Trophoblast cell (in vitro differentiated cells and primary cell): ENCODE measurements around the gene GSTA5.
A peak's percentile ranks its signal among the peaks of the same experiment; 100 is the strongest.
"Not testable (repeated sequence)": the region's sequence is repeated elsewhere in the genome, so short reads cannot be mapped to it uniquely, and the experiment has no call there.

ENCODE experiments used
- DNase-seq, 2 donors: peaks; one replicate each; pipeline ENCODE4 v3.0.0-alpha.2; 2016
- H2AFZ ChIP-seq: 2 replicates; pipeline ENCODE4 v1.6.1; 2013; ENCODE audit warnings: low read length, moderate library complexity, mild to moderate bottlenecking; ENCODE audit not compliant: insufficient read depth, poor library complexity
- H2AK5ac ChIP-seq: 2 replicates; pipeline ENCODE4 v1.6.1; 2013; ENCODE audit warnings: mild to moderate bottlenecking, low read length
- H2BK120ac ChIP-seq: 2 replicates; pipeline ENCODE4 v1.6.1; 2013; ENCODE audit warnings: low read length, mild to moderate bottlenecking, moderate library complexity; ENCODE audit not compliant: insufficient read depth, poor library complexity
- H2BK12ac ChIP-seq: 2 replicates; pipeline ENCODE4 v1.6.1; 2013; ENCODE audit warnings: mild to moderate bottlenecking, low read length, moderate library complexity
- H2BK5ac ChIP-seq: 2 replicates; pipeline ENCODE4 v1.6.1; 2013; ENCODE audit warnings: low read length, low read depth, moderate library complexity, mild to moderate bottlenecking; ENCODE audit not compliant: poor library complexity
- H3K14ac ChIP-seq: 2 replicates; pipeline ENCODE4 v1.6.1; 2013; ENCODE audit warnings: mild to moderate bottlenecking, low read length
- H3K18ac ChIP-seq: 2 replicates; pipeline ENCODE4 v1.6.1; 2013; ENCODE audit warnings: mild to moderate bottlenecking, low read length
- H3K23ac ChIP-seq: 2 replicates; pipeline ENCODE4 v1.6.1; 2013; ENCODE audit warnings: low read length
- H3K27ac ChIP-seq: 2 replicates; pipeline ENCODE4 v1.5.1; 2013; ENCODE audit warnings: low read depth, mild to moderate bottlenecking, inconsistent platforms, low read length, moderate library complexity
- H3K27me3 ChIP-seq: 2 replicates; pipeline ENCODE4 v1.6.1; 2013; ENCODE audit warnings: inconsistent platforms, mild to moderate bottlenecking, low read length, moderate library complexity; ENCODE audit not compliant: insufficient read depth
- H3K36me3 ChIP-seq, 2 experiments: 1 replicate in 1 of 2; 2 replicates in 1 of 2; pipeline ENCODE4 v1.6.1; 2013; ENCODE audit warnings: low read length in 2 of 2, mild to moderate bottlenecking in 2 of 2, moderate library complexity in 1 of 2; ENCODE audit not compliant: insufficient read depth in 2 of 2, control insufficient read depth in 1 of 2
- H3K4ac ChIP-seq: 2 replicates; pipeline ENCODE4 v1.6.1; 2013; ENCODE audit warnings: low read depth, mild to moderate bottlenecking, low read length, moderate library complexity
- H3K4me1 ChIP-seq, 2 experiments: 1 replicate in 1 of 2; 2 replicates in 1 of 2; pipeline ENCODE4 v1.6.1; 2013; ENCODE audit warnings: low read length in 2 of 2, mild to moderate bottlenecking in 2 of 2, moderate library complexity in 1 of 2; ENCODE audit not compliant: insufficient read depth in 2 of 2, control insufficient read depth in 1 of 2
- H3K4me2 ChIP-seq: 2 replicates; pipeline ENCODE4 v1.6.1; 2013; ENCODE audit warnings: inconsistent platforms, mild to moderate bottlenecking, low read length, moderate library complexity
- H3K4me3 ChIP-seq: 2 replicates; pipeline ENCODE4 v1.5.1; 2013; ENCODE audit warnings: mild to moderate bottlenecking, low read depth, low read length, inconsistent platforms
- H3K79me1 ChIP-seq: one replicate; pipeline ENCODE4 v1.6.1; 2013; ENCODE audit warnings: low read length
- H3K79me2 ChIP-seq: 2 replicates; pipeline ENCODE4 v1.6.1; 2013; ENCODE audit warnings: low read length, mild to moderate bottlenecking; ENCODE audit not compliant: control insufficient read depth, insufficient read depth, poor library complexity
- H3K9ac ChIP-seq: 2 replicates; pipeline ENCODE4 v1.6.1; 2013; ENCODE audit warnings: mild to moderate bottlenecking, low read length
- H3K9me3 ChIP-seq: 2 replicates; pipeline ENCODE4 v1.6.1; 2013; ENCODE audit warnings: low read depth, mild to moderate bottlenecking, control low read depth, inconsistent platforms, low read length; ENCODE audit not compliant: insufficient read depth
- H4K12ac ChIP-seq: 2 replicates; pipeline ENCODE4 v1.6.1; 2013; ENCODE audit warnings: low read depth, mild to moderate bottlenecking, low read length, moderate library complexity
- H4K8ac ChIP-seq: 2 replicates; pipeline ENCODE4 v1.6.1; 2013; ENCODE audit warnings: low read depth, mild to moderate bottlenecking, low read length, moderate library complexity
- H4K91ac ChIP-seq: one replicate; pipeline ENCODE4 v1.6.1; 2013; ENCODE audit warnings: low read depth, mild to moderate bottlenecking, low read length, moderate library complexity
- WGBS: extraction: QIAGEN DNeasy Blood & Tissue Kit; methylation state at CpG from one replicate; pipeline ENCODE4 v1.1.7; 2013; ENCODE audit warnings: missing lambda C conversion rate; ENCODE audit not compliant: insufficient read length, insufficient coverage; ENCODE audit errors: extremely low coverage; 5-methylcytosine and 5-hydroxymethylcytosine counted together

The GSTA5 gene

GRCh38 chr6:52809777-52810176 lies 30.8 kb downstream of the GSTA5 start:
- not testable (repeated sequence) for H2AK5ac ChIP-seq, H3K23ac ChIP-seq, H2BK12ac ChIP-seq, H3K9ac ChIP-seq, H2AFZ ChIP-seq, H3K14ac ChIP-seq, H2BK5ac ChIP-seq, H3K4me3 ChIP-seq, H3K18ac ChIP-seq, H3K27ac ChIP-seq, H4K12ac ChIP-seq, DNase-seq, H4K91ac ChIP-seq, H4K8ac ChIP-seq, H3K4me2 ChIP-seq, H3K79me1 ChIP-seq, H3K36me3 ChIP-seq, H3K27me3 ChIP-seq, H3K79me2 ChIP-seq, H2BK120ac ChIP-seq, H3K4me1 ChIP-seq, H3K9me3 ChIP-seq, H3K4ac ChIP-seq
- no CpG with 5 or more reads among the region's 4 CpGs for WGBS

- H4K12ac ChIP-seq, result no peak overlapping the region
- H3K18ac ChIP-seq, result no peak overlapping the region
- no peak overlapping the region for H2AK5ac ChIP-seq
- no peaks in the 10 kb centered on the region for H3K27me3 ChIP-seq
- H3K79me2 ChIP-seq, result no peaks in the 10 kb centered on the region
- no peak overlapping the region for H3K23ac ChIP-seq
- H2BK120ac ChIP-seq, result no peak overlapping the region
- no peak overlapping the region for H4K8ac ChIP-seq
- no peaks in the 10 kb centered on the region for H3K36me3 ChIP-seq
- H3K4ac ChIP-seq, result no peak overlapping the region
- no peak overlapping the region for H4K91ac ChIP-seq
- no peak overlapping the region for H3K14ac ChIP-seq
- no peaks in the 10 kb centered on the region for H3K4me1 ChIP-seq
- H3K27ac ChIP-seq, result no peak overlapping the region
- no peak overlapping the region for H3K9ac ChIP-seq
- DNase-seq, result no peak
- H3K4me3 ChIP-seq, result no peak overlapping the region
- no peaks in the 10 kb centered on the region for H3K79me1 ChIP-seq
- no peak overlapping the region for H2BK5ac ChIP-seq
- WGBS, result no CpG with 5 or more reads among the region's 5 CpGs
- no peak overlapping the region for H2AFZ ChIP-seq
- no peak overlapping the region for H2BK12ac ChIP-seq
- H3K4me2 ChIP-seq, result no peak overlapping the region
- no peaks in the 10 kb centered on the region for H3K9me3 ChIP-seq
Observed at GRCh38 chr6:52808660-52809059, 32.0 kb downstream of the GSTA5 start.

GRCh38 chr6:52803668-52804255 lies 36.9 kb downstream of the GSTA5 start, which contains the start of gene GSTA1:
Gene GSTA1, minus strand, starts transcription at chr6:52803816. Its CDS starts 4,549 bp downstream, at chr6:52799267.
- H3K9me3 ChIP-seq, H2AFZ ChIP-seq, H2AK5ac ChIP-seq, H4K8ac ChIP-seq, H3K27me3 ChIP-seq, H3K18ac ChIP-seq, H2BK12ac ChIP-seq, H3K4me3 ChIP-seq, H3K36me3 ChIP-seq, H3K4me2 ChIP-seq, H4K91ac ChIP-seq, H3K9ac ChIP-seq, H2BK120ac ChIP-seq, H3K4ac ChIP-seq, H3K27ac ChIP-seq, H3K4me1 ChIP-seq, H3K14ac ChIP-seq, H4K12ac ChIP-seq, H2BK5ac ChIP-seq, H3K79me2 ChIP-seq, H3K23ac ChIP-seq, H3K79me1 ChIP-seq: not testable (repeated sequence)
- peak in 1 of 2 donors; percentile 2 for DNase-seq
- WGBS, result no CpG with 5 or more reads among the region's 5 CpGs

GRCh38 chr6:52802806-52803205 lies 37.8 kb downstream of the GSTA5 start:
- WGBS, result no CpG with 5 or more reads among the region's 1 CpG
- no peak overlapping the region for H3K18ac ChIP-seq

More at GRCh38 chr6:52802806-52803205, 37.8 kb downstream of the GSTA5 start:
- Histone ChIP-seq H3K79me2 (no peaks in the 10 kb centered on the region), H4K8ac (no peak overlapping the region), H3K4me2 (no peak overlapping the region), H3K9me3 (no peaks in the 10 kb centered on the region), H2AFZ (no peak overlapping the region), H3K23ac (no peak overlapping the region), H4K91ac (no peak overlapping the region), H2AK5ac (no peak overlapping the region), H3K79me1 (no peaks in the 10 kb centered on the region), H3K4me1 (no peaks in the 10 kb centered on the region), H2BK5ac (no peak overlapping the region), H3K36me3 (no peaks in the 10 kb centered on the region), H3K14ac (no peak overlapping the region), H3K27me3 (no peaks in the 10 kb centered on the region), H4K12ac (no peak overlapping the region), H3K4ac (no peak overlapping the region), H3K9ac (no peak overlapping the region), H3K4me3 (no peak overlapping the region), H3K27ac (no peak overlapping the region), H2BK12ac (no peak overlapping the region), H2BK120ac (no peak overlapping the region)
- DNase-seq, result no peak
